Measurements from ENCODE around the gene MLLT1.

The MLLT1 gene

GRCh38 chr19:6253954-6254733, 25.6 kb downstream of the MLLT1 start:
- no peak for DNase-seq

- DNase-seq = no peak
Measured at GRCh38 chr19:6252066-6252465, 27.7 kb downstream of the MLLT1 start.

- DNase-seq = no peak
Measured at GRCh38 chr19:6250909-6251308, 28.9 kb downstream of the MLLT1 start.

- no peak for DNase-seq
Measured at GRCh38 chr19:6250024-6250615, 29.7 kb downstream of the MLLT1 start.

- DNase-seq = peak; percentile 68
Measured at GRCh38 chr19:6249296-6249695, 30.5 kb downstream of the MLLT1 start.

GRCh38 chr19:6248844-6249243, 30.9 kb downstream of the MLLT1 start:
- DNase-seq = no peak

GRCh38 chr19:6248341-6248740, 31.4 kb downstream of the MLLT1 start:
- no peak for DNase-seq

- no peak for DNase-seq
Measured at GRCh38 chr19:6247007-6247288, 32.8 kb downstream of the MLLT1 start.

- no peak for DNase-seq
Measured at GRCh38 chr19:6246174-6247006, 33.4 kb downstream of the MLLT1 start.

- no peak for DNase-seq
Measured at GRCh38 chr19:6242677-6243076, 37.1 kb downstream of the MLLT1 start.

GRCh38 chr19:6241680-6242377, 37.9 kb downstream of the MLLT1 start:
- peak; percentile 93 for DNase-seq

- no peak for DNase-seq
Measured at GRCh38 chr19:6241056-6241455, 38.7 kb downstream of the MLLT1 start.

GRCh38 chr19:6239871-6240676, 39.7 kb downstream of the MLLT1 start:
- DNase-seq = no peak

- DNase-seq = no peak
Measured at GRCh38 chr19:6239401-6239844, 40.4 kb downstream of the MLLT1 start.

GRCh38 chr19:6238643-6239281, 41.0 kb downstream of the MLLT1 start:
- DNase-seq = peak; percentile 42

- DNase-seq = no peak
Measured at GRCh38 chr19:6238256-6238642, 41.5 kb downstream of the MLLT1 start.

- no peak for DNase-seq
Measured at GRCh38 chr19:6236310-6237291, 43.2 kb downstream of the MLLT1 start.

GRCh38 chr19:6235031-6235951, 44.5 kb downstream of the MLLT1 start:
- DNase-seq = no peak

- DNase-seq = no peak
Measured at GRCh38 chr19:6234527-6234926, 45.2 kb downstream of the MLLT1 start.

Measured in midbrain (tissue), 1 donor.